ENCODE measurements around the gene C8G. TPM values are rescaled to one million over a fixed set of nuclear protein-coding genes. Genes with fewer than 3 reads are reported as not detected.

C8G gene
- total RNA-seq, 1 experiment from 2014 or later: 2.9 TPM

- POLR2A ChIA-PET: no interaction called here
- H3K36me3 ChIP-seq (ENCODE audit: control insufficient read depth, insufficient read depth, low read length): no peaks in the 10 kb centered on the region
- DNase-seq (ENCODE audit: low read depth, low spot score) (no peak), ATAC-seq (no peak)
- H3K4me1 ChIP-seq (ENCODE audit: control insufficient read depth, insufficient read depth, low read length): no peaks in the 10 kb centered on the region
- TF ChIP-seq SIN3A (IDR thresholded peaks at IDR 0.05; ENCODE audit: borderline replicate concordance, insufficient read depth, low read depth, low read length) (no peak), CTCF (IDR thresholded peaks at IDR 0.05) (no peak), POLR2AphosphoS5 (IDR thresholded peaks at IDR 0.05; ENCODE audit: low read depth, low read length) (no peak), TCF7L2 (IDR thresholded peaks at IDR 0.05; ENCODE audit: low read depth, low read length) (no peak), REST (IDR thresholded peaks at IDR 0.05; ENCODE audit: insufficient read depth in 1 of 2, low read depth in 2 of 2, low read length in 1 of 2) (no peak)
- CTCF ChIA-PET: no interaction called here
- H3K27me3 ChIP-seq (ENCODE audit: control insufficient read depth, insufficient read depth, low read length): no peaks in the 10 kb centered on the region
- no peak overlapping the region for H3K4me3 ChIP-seq (ENCODE audit: low read depth in 2 of 2, low read length in 2 of 2)
- intact Hi-C loops (cut with micrococcal nuclease; ENCODE audit: unreplicated experiment): no loop called here
- H3K9me3 ChIP-seq (ENCODE audit: control insufficient read depth, insufficient read depth, low read depth, low read length): no peaks in the 10 kb centered on the region
- BruUV-seq (replicated peaks): no TSS peak
- in situ Hi-C loops (cut with HindIII; ENCODE audit: low pct_unique_long_range_greater_than_20kb, low sequenced_read_pairs): no loop called here
- no peak overlapping the region for H3K27ac ChIP-seq (ENCODE audit: low read length)
Observed at GRCh38 chr9:136957901-136958300, 12.9 kb downstream of the C8G start.

GRCh38 chr9:136958473-136958872 lies 13.4 kb downstream of the C8G start:
- H3K4me1 ChIP-seq (ENCODE audit: control insufficient read depth, insufficient read depth, low read length): no peaks in the 10 kb centered on the region
- ATAC-seq: no peak
- no TSS peak for BruUV-seq (replicated peaks)
- DNase-seq (ENCODE audit: low read depth, low spot score): no peak
- ChIA-PET POLR2A (no interaction called here), CTCF (no interaction called here)
- H3K27me3 ChIP-seq (ENCODE audit: control insufficient read depth, insufficient read depth, low read length): no peaks in the 10 kb centered on the region
- H3K9me3 ChIP-seq (ENCODE audit: control insufficient read depth, insufficient read depth, low read depth, low read length): no peaks in the 10 kb centered on the region
- intact Hi-C loops (cut with micrococcal nuclease; ENCODE audit: unreplicated experiment) (no loop called here), in situ Hi-C loops (cut with HindIII; ENCODE audit: low pct_unique_long_range_greater_than_20kb, low sequenced_read_pairs) (no loop called here)
- H3K4me3 ChIP-seq (ENCODE audit: low read depth in 2 of 2, low read length in 2 of 2): no peak overlapping the region
- TF ChIP-seq POLR2AphosphoS5 (IDR thresholded peaks at IDR 0.05; ENCODE audit: low read depth, low read length) (no peak), TCF7L2 (IDR thresholded peaks at IDR 0.05; ENCODE audit: low read depth, low read length) (no peak), SIN3A (IDR thresholded peaks at IDR 0.05; ENCODE audit: borderline replicate concordance, insufficient read depth, low read depth, low read length) (no peak), REST (IDR thresholded peaks at IDR 0.05; ENCODE audit: insufficient read depth in 1 of 2, low read depth in 2 of 2, low read length in 1 of 2) (no peak), CTCF (IDR thresholded peaks at IDR 0.05) (no peak)
- H3K27ac ChIP-seq (ENCODE audit: low read length): no peak overlapping the region
- no peaks in the 10 kb centered on the region for H3K36me3 ChIP-seq (ENCODE audit: control insufficient read depth, insufficient read depth, low read length)
